ENCODE results near the gene FKBP9.
"Not testable (repeated sequence)": the region's sequence is repeated elsewhere in the genome, so short reads cannot be mapped to it uniquely, and the experiment has no call there.

Gene FKBP9

GRCh38 chr7:32964461-32965159, 7.4 kb downstream of the FKBP9 start:
- H3K4me3 ChIP-seq (ENCODE audit: low read length); H3K4me1 ChIP-seq (ENCODE audit: control insufficient read depth, insufficient read depth, low read length); H3K9ac ChIP-seq (ENCODE audit: low read length); H3K27me3 ChIP-seq (ENCODE audit: control insufficient read depth, insufficient read depth, low read length); H3K9me3 ChIP-seq (ENCODE audit: control insufficient read depth, low read length); H3K36me3 ChIP-seq (ENCODE audit: control insufficient read depth, insufficient read depth, low read length): not testable (repeated sequence)

GRCh38 chr7:32966489-32967267, 9.4 kb downstream of the FKBP9 start:
- H3K27me3 ChIP-seq (ENCODE audit: control insufficient read depth, insufficient read depth, low read length); H3K9me3 ChIP-seq (ENCODE audit: control insufficient read depth, low read length); H3K4me1 ChIP-seq (ENCODE audit: control insufficient read depth, insufficient read depth, low read length); H3K9ac ChIP-seq (ENCODE audit: low read length); H3K36me3 ChIP-seq (ENCODE audit: control insufficient read depth, insufficient read depth, low read length); H3K4me3 ChIP-seq (ENCODE audit: low read length): not testable (repeated sequence)

- H3K4me1 ChIP-seq (ENCODE audit: control insufficient read depth, insufficient read depth, low read length); H3K9me3 ChIP-seq (ENCODE audit: control insufficient read depth, low read length); H3K9ac ChIP-seq (ENCODE audit: low read length); H3K36me3 ChIP-seq (ENCODE audit: control insufficient read depth, insufficient read depth, low read length); H3K27me3 ChIP-seq (ENCODE audit: control insufficient read depth, insufficient read depth, low read length); H3K4me3 ChIP-seq (ENCODE audit: low read length): not testable (repeated sequence)
These were observed 10.0 kb downstream of the FKBP9 start for GRCh38 chr7:32967268-32967582.

GRCh38 chr7:32971967-32972366, 14.7 kb downstream of the FKBP9 start:
- H3K4me3 ChIP-seq (ENCODE audit: low read length); H3K4me1 ChIP-seq (ENCODE audit: control insufficient read depth, insufficient read depth, low read length); H3K27me3 ChIP-seq (ENCODE audit: control insufficient read depth, insufficient read depth, low read length); H3K9ac ChIP-seq (ENCODE audit: low read length); H3K36me3 ChIP-seq (ENCODE audit: control insufficient read depth, insufficient read depth, low read length); H3K9me3 ChIP-seq (ENCODE audit: control insufficient read depth, low read length): not testable (repeated sequence)

GRCh38 chr7:32977159-32977558, 19.9 kb downstream of the FKBP9 start:
- H3K27me3 ChIP-seq (ENCODE audit: control insufficient read depth, insufficient read depth, low read length); H3K4me1 ChIP-seq (ENCODE audit: control insufficient read depth, insufficient read depth, low read length); H3K4me3 ChIP-seq (ENCODE audit: low read length): not testable (repeated sequence)

GRCh38 chr7:32979246-32979645, 22.0 kb downstream of the FKBP9 start:
- not testable (repeated sequence) for H3K27me3 ChIP-seq (ENCODE audit: control insufficient read depth, insufficient read depth, low read length); H3K36me3 ChIP-seq (ENCODE audit: control insufficient read depth, insufficient read depth, low read length); H3K4me3 ChIP-seq (ENCODE audit: low read length)

More at GRCh38 chr7:32977159-32977558, 19.9 kb downstream of the FKBP9 start:
- H3K9me3 ChIP-seq (ENCODE audit: control insufficient read depth, low read length); H3K36me3 ChIP-seq (ENCODE audit: control insufficient read depth, insufficient read depth, low read length); H3K9ac ChIP-seq (ENCODE audit: low read length): not testable (repeated sequence)

GRCh38 chr7:32979902-32980301, 22.7 kb downstream of the FKBP9 start:
- H3K9ac ChIP-seq (ENCODE audit: low read length); H3K36me3 ChIP-seq (ENCODE audit: control insufficient read depth, insufficient read depth, low read length); H3K9me3 ChIP-seq (ENCODE audit: control insufficient read depth, low read length); H3K4me3 ChIP-seq (ENCODE audit: low read length); H3K4me1 ChIP-seq (ENCODE audit: control insufficient read depth, insufficient read depth, low read length); H3K27me3 ChIP-seq (ENCODE audit: control insufficient read depth, insufficient read depth, low read length): not testable (repeated sequence)

More at GRCh38 chr7:32979246-32979645, 22.0 kb downstream of the FKBP9 start:
- H3K4me1 ChIP-seq (ENCODE audit: control insufficient read depth, insufficient read depth, low read length); H3K9ac ChIP-seq (ENCODE audit: low read length); H3K9me3 ChIP-seq (ENCODE audit: control insufficient read depth, low read length): not testable (repeated sequence)

- H3K36me3 ChIP-seq (ENCODE audit: control insufficient read depth, insufficient read depth, low read length); H3K9me3 ChIP-seq (ENCODE audit: control insufficient read depth, low read length); H3K4me3 ChIP-seq (ENCODE audit: low read length); H3K4me1 ChIP-seq (ENCODE audit: control insufficient read depth, insufficient read depth, low read length); H3K9ac ChIP-seq (ENCODE audit: low read length); H3K27me3 ChIP-seq (ENCODE audit: control insufficient read depth, insufficient read depth, low read length): not testable (repeated sequence)
These were observed 30.9 kb downstream of the FKBP9 start for GRCh38 chr7:32988148-32988547.

- not testable (repeated sequence) for H3K9ac ChIP-seq (ENCODE audit: low read length); H3K9me3 ChIP-seq (ENCODE audit: control insufficient read depth, low read length); H3K36me3 ChIP-seq (ENCODE audit: control insufficient read depth, insufficient read depth, low read length); H3K27me3 ChIP-seq (ENCODE audit: control insufficient read depth, insufficient read depth, low read length); H3K4me1 ChIP-seq (ENCODE audit: control insufficient read depth, insufficient read depth, low read length); H3K4me3 ChIP-seq (ENCODE audit: low read length)
These were observed 33.9 kb downstream of the FKBP9 start for GRCh38 chr7:32991068-32991585.

GRCh38 chr7:32991975-32992700, 34.9 kb downstream of the FKBP9 start:
- H3K27me3 ChIP-seq (ENCODE audit: control insufficient read depth, insufficient read depth, low read length); H3K4me3 ChIP-seq (ENCODE audit: low read length); H3K4me1 ChIP-seq (ENCODE audit: control insufficient read depth, insufficient read depth, low read length); H3K9ac ChIP-seq (ENCODE audit: low read length); H3K9me3 ChIP-seq (ENCODE audit: control insufficient read depth, low read length); H3K36me3 ChIP-seq (ENCODE audit: control insufficient read depth, insufficient read depth, low read length): not testable (repeated sequence)

- H3K4me3 ChIP-seq (ENCODE audit: low read length); H3K27me3 ChIP-seq (ENCODE audit: control insufficient read depth, insufficient read depth, low read length); H3K9ac ChIP-seq (ENCODE audit: low read length); H3K4me1 ChIP-seq (ENCODE audit: control insufficient read depth, insufficient read depth, low read length); H3K9me3 ChIP-seq (ENCODE audit: control insufficient read depth, low read length); H3K36me3 ChIP-seq (ENCODE audit: control insufficient read depth, insufficient read depth, low read length): not testable (repeated sequence)
These were observed 35.5 kb downstream of the FKBP9 start for GRCh38 chr7:32992750-32993149.

GRCh38 chr7:32997956-32998355, 40.7 kb downstream of the FKBP9 start:
- not testable (repeated sequence) for H3K36me3 ChIP-seq (ENCODE audit: control insufficient read depth, insufficient read depth, low read length); H3K9ac ChIP-seq (ENCODE audit: low read length); H3K9me3 ChIP-seq (ENCODE audit: control insufficient read depth, low read length); H3K4me3 ChIP-seq (ENCODE audit: low read length); H3K27me3 ChIP-seq (ENCODE audit: control insufficient read depth, insufficient read depth, low read length)
- H3K4me1 ChIP-seq (ENCODE audit: control insufficient read depth, insufficient read depth, low read length) = peaks cover 14% of the 10 kb centered on the region
